Neural cell (in vitro differentiated cells): ENCODE results near the gene GBA2. TPM values are rescaled to one million over a fixed set of nuclear protein-coding genes. Genes with fewer than 3 reads are reported as not detected.

Source experiments
- H2AFZ ChIP-seq: fragments of 200-600, 300-800 bp; sonication (generic), shearing (Covaris generic); 2 replicates; pipeline ENCODE4 v1.6.0; 2014; ENCODE audit warnings: low read depth, mild to moderate bottlenecking, antibody characterized with exemption, low read length, moderate library complexity
- H3F3A ChIP-seq: fragments of 200-600 bp; shearing (Covaris generic); 2 replicates; pipeline ENCODE4 v1.6.1; 2016; ENCODE audit warnings: mild to moderate bottlenecking, moderate library complexity, mixed read lengths, antibody characterized with exemption, low read length; ENCODE audit not compliant: insufficient read depth, poor library complexity, severe bottlenecking
- H3K27ac ChIP-seq: fragments of 200-600, 300-800 bp; sonication (generic), shearing (Covaris generic); 2 replicates; pipeline ENCODE4 v1.5.1; 2014; ENCODE audit warnings: mild to moderate bottlenecking, low read length, moderate library complexity
- H3K27me3 ChIP-seq: fragments of 300-800, 200-600 bp; sonication (generic), shearing (Covaris generic); 2 replicates; pipeline ENCODE4 v1.6.0; 2014; ENCODE audit warnings: mild to moderate bottlenecking, low read depth, low read length, moderate library complexity; ENCODE audit not compliant: insufficient read depth
- H3K36me3 ChIP-seq: fragments of 300-800, 200-600 bp; sonication (generic), shearing (Covaris generic); 2 replicates; pipeline ENCODE4 v1.5.1; 2014; ENCODE audit warnings: mild to moderate bottlenecking, antibody characterized with exemption, low read length, moderate library complexity; ENCODE audit not compliant: insufficient read depth
- H3K4me2 ChIP-seq: fragments of 300-800, 200-600 bp; sonication (generic), shearing (Covaris generic); 2 replicates; pipeline ENCODE4 v1.6.0; 2014; ENCODE audit warnings: mild to moderate bottlenecking, low read length
- H3K4me3 ChIP-seq: fragments of 300-800, 200-600 bp; sonication (generic), shearing (Covaris generic); 2 replicates; pipeline ENCODE4 v1.5.1; 2014; ENCODE audit warnings: mild to moderate bottlenecking, low read length, moderate library complexity
- H3K79me2 ChIP-seq: fragments of 200-600 bp; shearing (Covaris generic); replicated peaks from 2 replicates; pipeline ENCODE4 v1.6.0; 2014; ENCODE audit warnings: mild to moderate bottlenecking, low read length, moderate library complexity; ENCODE audit not compliant: insufficient read depth
- H3K9ac ChIP-seq: fragments of 300-800, 200-600 bp; sonication (generic), shearing (Covaris generic); 2 replicates; pipeline ENCODE4 v1.6.1; 2016; ENCODE audit warnings: mild to moderate bottlenecking, low read length, mixed read lengths
- H3K9me2 ChIP-seq: fragments of 200-600 bp; shearing (Covaris generic); 2 replicates; pipeline ENCODE4 v1.6.1; 2016; ENCODE audit warnings: mild to moderate bottlenecking, low read length, mixed read lengths; ENCODE audit not compliant: insufficient read depth
- H3K9me3 ChIP-seq: fragments of 200-600, 300-800 bp; sonication (generic), shearing (Covaris generic); 2 replicates; pipeline ENCODE4 v1.6.1; 2016; ENCODE audit warnings: mild to moderate bottlenecking, mixed run types, low read length, moderate library complexity, mixed read lengths
- H4K20me1 ChIP-seq: fragments of 200-600 bp; shearing (Covaris generic); 2 replicates; pipeline ENCODE4 v1.6.1; 2016; ENCODE audit warnings: mild to moderate bottlenecking, mixed run types; ENCODE audit not compliant: insufficient read depth
- EP300 ChIP-seq: fragments of 450-650 bp; conservative IDR thresholded peaks from 2 replicates; pipeline ENCODE4 v1.6.1; 2014; ENCODE audit warnings: antibody characterized with exemption, mild to moderate bottlenecking, moderate library complexity; ENCODE audit not compliant: poor library complexity, severe bottlenecking
- EZH2 ChIP-seq: fragments of 200-600, 300-800 bp; shearing (Covaris generic), sonication (generic); IDR thresholded peaks from 2 replicates; pipeline ENCODE4 v1.6.1; 2014; ENCODE audit warnings: antibody characterized with exemption, low read length, borderline replicate concordance, mild to moderate bottlenecking; ENCODE audit not compliant: insufficient read depth, poor library complexity, severe bottlenecking
- MXI1 ChIP-seq: fragments of 450-650 bp; conservative IDR thresholded peaks from 2 replicates; pipeline ENCODE4 v1.6.1; 2014; ENCODE audit warnings: antibody characterized with exemption, mild to moderate bottlenecking; ENCODE audit not compliant: poor library complexity, severe bottlenecking
- POLR2AphosphoS5 ChIP-seq: IDR thresholded peaks from 2 replicates; pipeline ENCODE4 v1.6.1; 2012
- RAD21 ChIP-seq: fragments of 450-650 bp; conservative IDR thresholded peaks from 2 replicates; pipeline ENCODE4 v1.6.1; 2014; ENCODE audit warnings: antibody characterized with exemption, mild to moderate bottlenecking, moderate library complexity
- SMC3 ChIP-seq: fragments of 450-650 bp; conservative IDR thresholded peaks from 2 replicates; pipeline ENCODE4 v1.6.1; 2014; ENCODE audit warnings: antibody characterized with exemption, mild to moderate bottlenecking, moderate library complexity; ENCODE audit not compliant: poor library complexity
- TAF1 ChIP-seq: IDR thresholded peaks from 2 replicates; pipeline ENCODE4 v1.6.1; 2012; ENCODE audit warnings: low read depth
- polyA minus RNA-seq: library from RNA; depleted of rRNA, polyadenylated mRNA; stranded (reverse); fragments of >200 nt; gene quantifications from 2 replicates; pipeline ENCODE4 v1.2.3, GENCODE V29; 2014
- polyA plus RNA-seq: library from polyadenylated mRNA; depleted of rRNA; stranded (reverse); fragments of >200 nt; gene quantifications from 2 replicates; pipeline ENCODE4 v1.2.3, GENCODE V29; 2014
- TF ChIP-seq, protein P1 (sequence below): IDR thresholded peaks from 2 replicates; pipeline ENCODE4 v1.6.1; 2012; ENCODE audit warnings: borderline replicate concordance
- TF ChIP-seq, protein P2 (sequence below): fragments of 450-650 bp; IDR thresholded peaks from 2 replicates; pipeline ENCODE4 v1.5.1; 2014; ENCODE audit warnings: antibody characterized with exemption, mild to moderate bottlenecking, moderate library complexity; ENCODE audit not compliant: poor library complexity, severe bottlenecking

Gene GBA2
- polyA plus RNA-seq (102 and 113 TPM in 2 replicates), polyA minus RNA-seq (66.0 and 79.1 TPM in 2 replicates)

DNA sequence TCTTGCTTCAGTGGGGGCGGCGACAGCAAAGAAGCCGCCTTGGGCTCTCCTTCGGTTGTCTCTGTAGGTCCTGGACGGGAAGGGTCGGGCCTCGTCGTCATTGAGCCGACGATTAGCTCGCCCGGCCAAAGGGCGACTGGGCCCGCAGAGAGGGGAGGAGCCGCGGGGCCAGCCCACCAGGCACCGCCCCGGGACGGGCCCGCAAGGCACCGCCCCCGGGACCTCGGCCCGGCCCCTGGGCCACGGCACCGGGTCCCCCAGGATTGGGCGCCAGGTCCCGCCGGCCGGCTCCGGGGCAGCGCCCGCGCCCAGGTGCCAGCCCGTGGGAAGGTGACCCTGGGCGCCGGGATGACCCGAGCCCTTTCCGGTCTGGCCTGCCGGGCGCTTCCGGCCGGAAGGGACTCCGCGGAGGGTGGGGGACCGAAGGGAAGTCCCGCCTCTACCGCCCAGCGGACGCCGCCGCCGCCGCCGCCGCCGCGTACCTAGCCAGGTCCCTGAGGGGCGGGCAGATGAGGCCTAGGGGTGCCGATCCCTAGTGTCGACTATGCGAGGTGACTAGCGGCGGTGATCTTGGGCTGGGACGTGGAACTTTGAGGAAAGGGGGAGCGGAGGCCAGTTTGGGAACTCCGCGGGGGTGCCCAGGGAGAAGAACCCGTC is at the start of gene GBA2, which contains the start of gene RGP1:
Gene GBA2, minus strand, starts transcription at position 371 of the 657 bp plus-strand sequence. CDS start 524 bp downstream, outside the sequence.
Gene RGP1, plus strand, starts transcription at position 430 of the 657 bp plus-strand sequence. CDS start 469 bp downstream, outside the sequence.
- no peaks in the 10 kb centered on the region for H3F3A ChIP-seq
- H3K36me3 ChIP-seq: peaks cover 1% of the 10 kb centered on the region
- H3K9me3 ChIP-seq: no peaks in the 10 kb centered on the region
- peak; percentile 84 for TF ChIP-seq POLR2AphosphoS5
- TF ChIP-seq TAF1: no peak
- TF ChIP-seq MXI1: peak; percentile 66
- TF ChIP-seq RAD21: no peak
- TF ChIP-seq SMC3: no peak
- TF ChIP-seq EP300: peak; percentile 30
- TF ChIP-seq, protein P1, sequence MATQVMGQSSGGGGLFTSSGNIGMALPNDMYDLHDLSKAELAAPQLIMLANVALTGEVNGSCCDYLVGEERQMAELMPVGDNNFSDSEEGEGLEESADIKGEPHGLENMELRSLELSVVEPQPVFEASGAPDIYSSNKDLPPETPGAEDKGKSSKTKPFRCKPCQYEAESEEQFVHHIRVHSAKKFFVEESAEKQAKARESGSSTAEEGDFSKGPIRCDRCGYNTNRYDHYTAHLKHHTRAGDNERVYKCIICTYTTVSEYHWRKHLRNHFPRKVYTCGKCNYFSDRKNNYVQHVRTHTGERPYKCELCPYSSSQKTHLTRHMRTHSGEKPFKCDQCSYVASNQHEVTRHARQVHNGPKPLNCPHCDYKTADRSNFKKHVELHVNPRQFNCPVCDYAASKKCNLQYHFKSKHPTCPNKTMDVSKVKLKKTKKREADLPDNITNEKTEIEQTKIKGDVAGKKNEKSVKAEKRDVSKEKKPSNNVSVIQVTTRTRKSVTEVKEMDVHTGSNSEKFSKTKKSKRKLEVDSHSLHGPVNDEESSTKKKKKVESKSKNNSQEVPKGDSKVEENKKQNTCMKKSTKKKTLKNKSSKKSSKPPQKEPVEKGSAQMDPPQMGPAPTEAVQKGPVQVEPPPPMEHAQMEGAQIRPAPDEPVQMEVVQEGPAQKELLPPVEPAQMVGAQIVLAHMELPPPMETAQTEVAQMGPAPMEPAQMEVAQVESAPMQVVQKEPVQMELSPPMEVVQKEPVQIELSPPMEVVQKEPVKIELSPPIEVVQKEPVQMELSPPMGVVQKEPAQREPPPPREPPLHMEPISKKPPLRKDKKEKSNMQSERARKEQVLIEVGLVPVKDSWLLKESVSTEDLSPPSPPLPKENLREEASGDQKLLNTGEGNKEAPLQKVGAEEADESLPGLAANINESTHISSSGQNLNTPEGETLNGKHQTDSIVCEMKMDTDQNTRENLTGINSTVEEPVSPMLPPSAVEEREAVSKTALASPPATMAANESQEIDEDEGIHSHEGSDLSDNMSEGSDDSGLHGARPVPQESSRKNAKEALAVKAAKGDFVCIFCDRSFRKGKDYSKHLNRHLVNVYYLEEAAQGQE: no peak
- TF ChIP-seq EZH2: no peak
- peak within 1 kb of the TSS; percentile 93 for H3K4me3 ChIP-seq
- H3K9me2 ChIP-seq: no peaks in the 10 kb centered on the region
- peaks cover 38% of the 10 kb centered on the region for H3K79me2 ChIP-seq
- peak within 1 kb of the TSS; percentile 75 for H2AFZ ChIP-seq
- peak within 1 kb of the TSS; percentile 89 for H3K27ac ChIP-seq
- H4K20me1 ChIP-seq: no peaks in the 10 kb centered on the region
- peak within 1 kb of the TSS; percentile 88 for H3K9ac ChIP-seq
- no peaks in the 10 kb centered on the region for H3K27me3 ChIP-seq
- peak within 1 kb of the TSS; percentile 99 for H3K4me2 ChIP-seq

DNA sequence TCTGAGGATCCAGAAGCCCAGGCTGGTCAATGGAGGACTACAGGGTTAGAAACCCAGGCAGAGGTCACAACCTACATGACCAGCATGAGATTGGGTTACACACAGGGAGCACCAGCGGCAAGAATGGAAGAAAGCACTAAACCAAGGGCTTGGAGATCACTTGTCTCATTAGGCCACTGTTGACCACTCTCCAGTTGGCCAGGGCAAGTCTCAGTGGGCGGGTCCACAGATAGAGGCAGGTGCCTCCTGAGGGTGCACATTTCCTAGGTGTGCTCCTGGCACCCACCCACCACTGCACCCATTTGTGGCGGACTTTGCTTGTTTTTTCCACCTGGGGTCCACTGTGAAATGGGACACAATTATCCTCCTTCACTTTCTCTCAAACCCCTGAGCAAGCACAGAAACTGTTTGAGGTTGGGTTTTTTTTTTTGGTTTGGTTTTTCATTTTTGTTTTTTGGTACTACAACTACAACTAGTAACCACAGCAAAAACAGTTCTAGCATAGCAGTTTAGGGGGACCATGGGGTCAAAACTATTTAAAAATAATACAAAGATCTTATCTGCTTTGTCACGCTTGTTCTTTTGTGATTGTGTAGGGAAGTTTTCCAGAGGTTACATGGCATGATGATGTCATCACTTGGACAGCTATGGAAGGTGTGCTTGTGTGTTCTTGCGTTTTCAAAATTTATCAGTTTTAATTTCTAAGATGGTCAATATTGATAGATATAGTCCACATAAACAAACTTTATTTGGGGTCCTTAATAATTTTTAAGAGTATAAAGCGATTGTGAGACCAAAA is 48.5 kb upstream of the GBA2 start:
- Histone ChIP-seq H3K9me2 (no peaks in the 10 kb centered on the region), H3K36me3 (no peaks in the 10 kb centered on the region), H3K4me2 (no peak overlapping the region), H3K79me2 (no peaks in the 10 kb centered on the region), H3K4me3 (no peak overlapping the region), H2AFZ (no peak overlapping the region), H3K9me3 (no peaks in the 10 kb centered on the region), H3F3A (no peaks in the 10 kb centered on the region), H3K27ac (no peak overlapping the region), H3K27me3 (no peaks in the 10 kb centered on the region), H4K20me1 (no peaks in the 10 kb centered on the region), H3K9ac (no peak overlapping the region)
- no peak for TF ChIP-seq RAD21
- TF ChIP-seq MXI1: no peak
- no peak for TF ChIP-seq TAF1
- TF ChIP-seq POLR2AphosphoS5: no peak
- TF ChIP-seq SMC3: no peak
- TF ChIP-seq EP300: no peak
- TF ChIP-seq EZH2: no peak
- TF ChIP-seq, protein P2, sequence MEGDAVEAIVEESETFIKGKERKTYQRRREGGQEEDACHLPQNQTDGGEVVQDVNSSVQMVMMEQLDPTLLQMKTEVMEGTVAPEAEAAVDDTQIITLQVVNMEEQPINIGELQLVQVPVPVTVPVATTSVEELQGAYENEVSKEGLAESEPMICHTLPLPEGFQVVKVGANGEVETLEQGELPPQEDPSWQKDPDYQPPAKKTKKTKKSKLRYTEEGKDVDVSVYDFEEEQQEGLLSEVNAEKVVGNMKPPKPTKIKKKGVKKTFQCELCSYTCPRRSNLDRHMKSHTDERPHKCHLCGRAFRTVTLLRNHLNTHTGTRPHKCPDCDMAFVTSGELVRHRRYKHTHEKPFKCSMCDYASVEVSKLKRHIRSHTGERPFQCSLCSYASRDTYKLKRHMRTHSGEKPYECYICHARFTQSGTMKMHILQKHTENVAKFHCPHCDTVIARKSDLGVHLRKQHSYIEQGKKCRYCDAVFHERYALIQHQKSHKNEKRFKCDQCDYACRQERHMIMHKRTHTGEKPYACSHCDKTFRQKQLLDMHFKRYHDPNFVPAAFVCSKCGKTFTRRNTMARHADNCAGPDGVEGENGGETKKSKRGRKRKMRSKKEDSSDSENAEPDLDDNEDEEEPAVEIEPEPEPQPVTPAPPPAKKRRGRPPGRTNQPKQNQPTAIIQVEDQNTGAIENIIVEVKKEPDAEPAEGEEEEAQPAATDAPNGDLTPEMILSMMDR: no peak
- TF ChIP-seq, protein P1: no peak
